CD4-positive, alpha-beta T cell (primary cell): Measurements from ENCODE around the gene FAM124B. TPM values are rescaled to one million over a fixed set of nuclear protein-coding genes. Genes with fewer than 3 reads are reported as not detected.

Source experiments
- ATAC-seq: fragments of 200-7000 bp; cut with Tn5 transposase; one replicate; pipeline ENCODE4 v1.10.0; 2022; ENCODE audit warnings: mild to moderate bottlenecking; ENCODE audit not compliant: poor library complexity
- CTCF ChIA-PET: fragments of 350-600 bp; sonication (Branson Sonifier 250); formaldehyde crosslinking; loops from one replicate; lab custom pipeline; 2021; ENCODE audit warnings: antibody characterized with exemption, inconsistent platforms; lab: Charles Lee
- POLR2A ChIA-PET: fragments of 350-600 bp; sonication (Branson Sonifier 250); formaldehyde crosslinking; loops from one replicate; lab custom pipeline; 2021; ENCODE audit warnings: antibody characterized with exemption, inconsistent platforms; lab: Charles Lee
- DNase-seq, 14 experiments: peaks; one replicate each; pipeline ENCODE4 v3.0.0-alpha.2; 2013 to 2020; ENCODE audit warnings: mixed read lengths in 2 of 14
- H3K27ac ChIP-seq, 2 donors: one replicate each; pipeline versions ENCODE4 v1.5.1 to v1.7.0; 2013; ENCODE audit warnings: low read length in 2 of 2, low read depth in 1 of 2, mild to moderate bottlenecking in 1 of 2
- H3K27me3 ChIP-seq, 2 experiments: 1 replicate in 1 of 2; 2 replicates in 1 of 2; pipeline versions ENCODE4 v1.6.1 to v1.7.0; 2013; ENCODE audit warnings: low read length in 2 of 2, control low read depth in 1 of 2, mild to moderate bottlenecking in 1 of 2, moderate library complexity in 1 of 2; ENCODE audit not compliant: insufficient read depth in 2 of 2, control insufficient read depth in 1 of 2
- H3K36me3 ChIP-seq: one replicate; pipeline ENCODE4 v1.6.1; 2013; ENCODE audit warnings: low read length, control low read depth; ENCODE audit not compliant: insufficient read depth
- H3K4me1 ChIP-seq: one replicate; pipeline ENCODE4 v1.6.1; 2013; ENCODE audit warnings: low read length, control low read depth; ENCODE audit not compliant: insufficient read depth
- H3K4me3 ChIP-seq: one replicate; pipeline ENCODE4 v1.5.1; 2013; ENCODE audit warnings: mild to moderate bottlenecking, low read length, moderate library complexity
- H3K9me3 ChIP-seq, 2 experiments: 1 replicate in 1 of 2; 2 replicates in 1 of 2; pipeline versions ENCODE4 v1.6.1 to v1.7.0; 2013; ENCODE audit warnings: low read length in 2 of 2, mild to moderate bottlenecking in 2 of 2, control low read depth in 1 of 2, moderate library complexity in 1 of 2; ENCODE audit not compliant: control insufficient read depth in 1 of 2, insufficient read depth in 1 of 2
- H3K27ac Mint-ChIP-seq: one replicate; pipeline ENCODE4 v1.8.0; 2020; ENCODE audit warnings: mixed read lengths
- H3K27me3 Mint-ChIP-seq: one replicate; pipeline ENCODE4 v1.8.0; 2021; ENCODE audit warnings: mixed read lengths
- H3K36me3 Mint-ChIP-seq: one replicate; pipeline ENCODE4 v1.8.0; 2021; ENCODE audit warnings: low read depth, mixed read lengths
- H3K4me1 Mint-ChIP-seq: one replicate; pipeline ENCODE4 v1.8.0; 2021; ENCODE audit warnings: low read depth, mixed read lengths
- H3K4me3 Mint-ChIP-seq: one replicate; pipeline ENCODE4 v1.8.0; 2020; ENCODE audit warnings: mild to moderate bottlenecking, mixed read lengths
- H3K9me3 Mint-ChIP-seq: one replicate; pipeline ENCODE4 v1.8.0; 2020; ENCODE audit warnings: mixed read lengths
- CTCF ChIP-seq: fragments of 200-600 bp; IDR thresholded peaks from one replicate; pipeline ENCODE4 v1.8.0; 2022; ENCODE audit warnings: antibody characterized with exemption, mild to moderate bottlenecking
- intact Hi-C, 2 experiments: fragments of 100-400 bp; cut with DNase I in 1 of 2; cut with micrococcal nuclease in 1 of 2; formaldehyde crosslinking; loops; one replicate each; pipeline versions ENCODE4 v1.15.1 to v1.9.0; 2023 to 2025; cut with DNase I, micrococcal nuclease
- total RNA-seq, 174 experiments: library from RNA in 2 of 174; stranded (reverse) in 2 of 174; gene quantifications; one replicate each; pipeline ENCODE4 v1.2.3 and lab custom pipeline; 2021 to 2026

The FAM124B gene
- total RNA-seq, 2 experiments from 2014 or later: 1.1 to 1.3 TPM

- DNase-seq (no peak), ATAC-seq (no peak)
- Mint-ChIP-seq H3K9me3 (peaks cover 3% of the 10 kb centered on the region), H3K27ac (no peak overlapping the region), H3K4me1 (no peaks in the 10 kb centered on the region), H3K36me3 (no peaks in the 10 kb centered on the region), H3K27me3 (peaks cover 5% of the 10 kb centered on the region), H3K4me3 (no peak overlapping the region)
- Histone ChIP-seq H3K27ac (no peak overlapping the region), H3K36me3 (no peaks in the 10 kb centered on the region), H3K4me3 (no peak overlapping the region), H3K4me1 (no peaks in the 10 kb centered on the region), H3K27me3 (peaks cover 0 to 3% of the 10 kb centered on the region in 2 experiments), H3K9me3 (peaks cover 0 to 8% of the 10 kb centered on the region in 2 experiments)
- intact Hi-C loops: no loop called here
- ChIA-PET CTCF (no interaction called here), POLR2A (no interaction called here)
- TF ChIP-seq CTCF: no peak
Observed at GRCh38 chr2:224345492-224345891, 56.4 kb downstream of the FAM124B start.

- ChIA-PET POLR2A (no interaction called here), CTCF (no interaction called here)
- peaks cover 7% of the 10 kb centered on the region for H3K27me3 Mint-ChIP-seq
- no peaks in the 10 kb centered on the region for H3K36me3 ChIP-seq
- H3K36me3 Mint-ChIP-seq: no peaks in the 10 kb centered on the region
- no peak overlapping the region for H3K27ac Mint-ChIP-seq
- H3K27ac ChIP-seq: no peak overlapping the region
- H3K9me3 Mint-ChIP-seq: peaks cover 3% of the 10 kb centered on the region
- no peak overlapping the region for H3K4me3 Mint-ChIP-seq
- DNase-seq: no peak
- no peak overlapping the region for H3K4me3 ChIP-seq
- no peak for ATAC-seq
- intact Hi-C loops: no loop called here
- H3K9me3 ChIP-seq: peaks cover 0 to 8% of the 10 kb centered on the region in 2 experiments
- H3K4me1 Mint-ChIP-seq: no peaks in the 10 kb centered on the region
- peaks cover 0 to 3% of the 10 kb centered on the region in 2 experiments for H3K27me3 ChIP-seq
- H3K4me1 ChIP-seq: no peaks in the 10 kb centered on the region
- TF ChIP-seq CTCF: no peak
Observed at GRCh38 chr2:224343226-224343625, 58.7 kb downstream of the FAM124B start.

- Histone ChIP-seq H3K27ac (no peak overlapping the region), H3K4me3 (no peak overlapping the region), H3K4me1 (no peaks in the 10 kb centered on the region), H3K36me3 (no peaks in the 10 kb centered on the region), H3K9me3 (no peaks in the 10 kb centered on the region), H3K27me3 (no peaks in the 10 kb centered on the region)
- Mint-ChIP-seq H3K36me3 (no peaks in the 10 kb centered on the region), H3K27ac (no peak overlapping the region), H3K4me1 (no peaks in the 10 kb centered on the region), H3K27me3 (peaks cover 9% of the 10 kb centered on the region), H3K9me3 (no peaks in the 10 kb centered on the region), H3K4me3 (no peak overlapping the region)
- no peak for DNase-seq
- POLR2A ChIA-PET: no interaction called here
- CTCF ChIA-PET: no interaction called here
- ATAC-seq: no peak
- intact Hi-C loops: no loop called here
- no peak for TF ChIP-seq CTCF
Observed at GRCh38 chr2:224335991-224336390, 65.9 kb downstream of the FAM124B start.
